Medulla oblongata (tissue), 1 donor: ENCODE measurements around the gene ARL3.

Source experiments
- DNase-seq: peaks from one replicate; pipeline ENCODE4 v3.0.0-alpha.2; 2015; ENCODE audit errors: extremely low spot score

Gene ARL3

DNA sequence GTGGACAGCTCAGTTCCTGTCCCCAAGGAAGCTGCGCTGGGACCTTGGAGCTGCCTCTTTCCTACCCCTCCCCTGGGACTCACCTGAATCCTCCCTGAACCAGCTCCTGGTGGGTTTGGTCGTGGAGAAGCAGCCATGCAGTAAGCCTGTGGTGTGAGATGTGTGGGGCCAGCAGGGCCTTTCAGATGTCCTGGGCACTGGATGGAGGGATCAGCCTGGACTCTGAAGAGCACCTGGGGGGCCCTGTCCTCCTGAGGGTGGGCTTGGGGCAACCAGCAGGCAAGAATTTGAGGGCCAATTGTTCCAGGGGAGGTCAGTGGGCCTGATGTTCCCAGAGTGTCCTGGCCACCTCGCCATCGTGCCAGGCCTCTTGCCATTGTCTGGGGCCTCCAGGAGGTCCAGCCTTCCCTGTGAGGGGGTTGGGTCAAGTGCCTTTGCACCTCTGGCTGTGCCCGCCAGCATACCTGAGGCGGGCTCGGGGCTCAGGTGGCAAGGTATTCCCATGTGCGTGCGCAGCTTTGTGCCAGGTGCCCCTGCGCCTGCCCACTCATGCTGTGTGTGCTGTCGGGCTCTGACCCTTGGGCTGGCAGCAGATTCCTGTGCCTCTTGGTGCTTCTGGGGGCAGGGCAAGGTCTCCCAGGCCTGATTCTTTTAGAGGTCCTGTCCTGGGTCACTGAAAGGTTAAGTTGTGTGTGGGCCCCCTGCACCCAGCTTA, 62.6 kb downstream of the ARL3 start:
- no peak for DNase-seq

DNA sequence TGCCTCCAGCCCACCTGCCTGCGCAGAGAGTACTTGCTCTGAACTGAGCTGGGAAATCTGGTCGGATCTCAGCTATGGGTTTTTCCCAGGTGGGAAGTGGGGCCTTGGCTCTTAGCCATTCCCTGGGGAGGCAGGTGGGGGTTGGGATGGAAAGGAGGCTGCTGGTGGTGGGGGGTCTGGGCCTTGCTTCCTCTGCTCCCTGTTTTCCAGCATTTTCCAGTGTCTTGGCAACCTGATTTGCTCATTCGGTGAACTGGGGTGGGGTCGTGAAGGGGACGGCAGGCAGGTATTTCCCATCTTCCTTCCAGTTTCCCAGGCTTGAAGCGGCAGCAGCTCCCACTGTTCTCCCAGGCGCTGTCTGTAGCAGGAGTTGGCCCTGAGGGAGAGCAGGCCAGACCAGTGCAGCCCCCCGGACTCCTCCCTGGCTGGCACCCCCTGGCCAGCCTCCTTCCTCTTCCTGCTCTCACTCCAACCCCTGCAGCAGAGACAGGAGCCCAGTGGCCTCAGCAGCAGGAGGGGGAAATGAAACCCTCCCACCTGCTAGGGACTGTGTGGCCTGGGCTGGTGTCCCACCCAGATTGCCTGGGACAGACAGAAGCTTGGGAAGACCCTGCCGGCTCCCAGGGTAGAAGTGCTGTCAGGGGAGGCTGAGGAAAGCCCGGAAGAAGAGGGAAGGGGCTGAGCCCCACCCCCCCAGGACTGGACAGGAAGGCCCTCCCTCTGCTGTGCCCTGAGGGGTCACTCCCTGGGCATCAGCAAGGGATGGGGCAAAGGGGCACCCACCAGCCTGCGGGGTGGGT, 63.3 kb downstream of the ARL3 start:
- DNase-seq, result no peak

GRCh38 chr10:102649797-102650654, 64.2 kb downstream of the ARL3 start:
- DNase-seq, result no peak

GRCh38 chr10:102648889-102649796, 65.1 kb downstream of the ARL3 start:
- DNase-seq, result peak; percentile 85

DNA sequence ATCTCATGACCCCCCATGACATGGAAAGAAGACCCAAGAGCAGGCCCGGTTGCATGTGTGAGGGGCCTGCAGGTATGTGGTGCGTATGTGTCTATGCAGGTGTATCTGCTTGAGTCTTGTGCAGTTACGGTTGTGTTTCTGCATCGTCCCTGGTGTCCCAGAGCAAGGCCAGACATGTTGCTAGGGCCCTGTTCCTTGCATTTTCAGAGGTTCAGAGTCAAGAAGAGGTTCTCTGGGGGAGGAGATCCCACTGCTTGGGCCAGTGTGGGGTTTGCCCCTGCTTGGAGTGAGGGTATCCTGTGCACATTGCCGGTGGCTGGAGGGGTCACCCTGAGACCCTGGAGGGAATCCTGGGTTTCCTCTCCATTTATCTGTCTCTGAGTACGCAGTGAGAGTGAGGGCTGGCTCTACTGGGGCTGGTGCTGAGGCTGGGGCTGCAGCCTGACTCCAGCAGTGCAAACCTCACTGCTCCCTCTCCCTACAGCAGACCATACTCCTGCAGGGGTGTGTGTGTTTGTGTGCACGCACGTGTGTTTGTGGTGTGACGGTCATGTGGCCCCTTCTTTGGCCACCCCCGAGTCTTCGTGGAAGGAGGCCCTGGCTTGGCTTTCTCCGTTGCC, 65.8 kb downstream of the ARL3 start:
- DNase-seq, result no peak

GRCh38 chr10:102647443-102648268, 66.5 kb downstream of the ARL3 start:
- DNase-seq, result no peak

DNA sequence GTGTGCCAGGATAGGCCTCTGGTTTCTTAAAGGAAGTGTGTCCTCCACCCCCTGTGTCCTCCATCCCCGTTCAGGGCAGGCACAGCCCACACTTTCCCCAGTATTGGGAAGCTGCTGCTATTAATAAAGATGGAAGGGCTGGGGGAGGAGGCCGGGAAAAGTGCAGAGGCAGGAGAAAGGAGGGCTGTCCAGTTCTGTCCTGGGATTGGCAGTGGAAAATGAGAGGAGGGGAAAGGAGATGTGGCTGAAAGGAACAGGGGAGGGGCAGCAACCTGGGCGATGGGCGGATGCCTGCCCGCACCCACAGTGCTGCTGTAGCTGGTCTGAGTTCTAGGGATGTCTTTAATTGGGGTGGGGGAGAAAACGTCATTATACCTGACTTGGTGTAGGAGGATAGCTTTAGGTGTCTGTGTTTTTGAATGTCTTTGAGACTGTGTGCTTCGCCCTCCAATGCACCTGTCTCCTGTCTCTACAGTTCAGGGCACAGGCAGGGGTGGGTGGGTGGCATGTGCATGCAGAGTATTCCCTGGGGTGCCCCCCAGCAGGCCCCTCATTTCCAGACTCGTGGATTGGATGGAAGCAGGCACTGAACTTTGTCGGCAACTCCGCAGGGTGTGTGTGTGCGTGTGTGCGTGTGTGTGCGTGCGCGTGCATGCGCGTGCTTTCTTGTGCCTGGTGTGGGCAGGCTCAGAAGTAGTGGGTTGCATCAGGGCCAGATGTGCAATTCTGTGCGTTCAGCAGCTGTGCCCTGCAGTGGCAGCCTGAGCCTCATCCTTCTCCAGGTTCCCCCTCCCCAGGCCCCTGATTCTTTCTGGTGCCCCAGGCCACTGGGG, 67.4 kb downstream of the ARL3 start:
- DNase-seq, result peak; percentile 54

DNA sequence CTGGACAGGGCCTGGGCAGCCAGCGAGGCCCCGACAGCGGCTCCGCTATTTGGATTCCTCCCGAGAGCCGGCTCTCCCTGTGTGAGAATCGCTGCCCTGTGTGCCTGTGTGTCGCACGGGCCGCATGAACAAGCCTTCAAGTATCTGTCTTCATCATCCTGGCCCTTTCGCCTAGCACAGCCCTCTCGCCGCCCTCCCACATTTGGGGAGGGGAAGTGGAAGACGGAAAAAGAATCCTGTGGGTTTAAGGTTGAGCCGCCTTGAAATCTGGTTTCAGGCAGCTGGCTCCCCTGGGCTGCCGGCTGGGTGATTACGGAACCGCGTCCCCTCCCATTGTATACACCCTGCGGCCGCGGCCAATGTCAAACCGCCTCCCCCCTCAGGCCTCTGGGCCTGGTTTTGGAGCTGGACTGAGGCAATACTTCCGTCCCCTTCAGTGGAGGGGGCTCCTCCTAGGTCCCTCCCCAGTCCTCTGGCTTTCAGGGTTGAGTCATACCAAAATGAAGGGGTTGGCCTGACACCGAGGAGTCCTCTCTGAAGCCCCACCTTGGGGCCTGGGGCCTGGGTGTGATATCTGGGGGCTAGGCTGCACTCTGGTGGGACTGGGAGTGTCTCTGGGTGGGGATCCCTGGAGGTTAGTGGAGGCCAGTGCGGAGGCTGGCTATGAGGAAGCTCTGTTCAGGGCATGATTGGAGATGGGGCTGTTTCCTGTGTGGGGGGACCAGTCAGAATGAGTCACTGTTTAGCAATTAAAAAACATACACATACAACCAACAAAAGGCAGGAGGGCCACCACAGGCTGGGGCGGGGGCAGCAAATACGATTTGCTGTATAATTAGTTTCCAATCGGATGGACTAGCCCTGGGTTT, 68.2 kb downstream of the ARL3 start:
- DNase-seq, result peak; percentile 75

DNA sequence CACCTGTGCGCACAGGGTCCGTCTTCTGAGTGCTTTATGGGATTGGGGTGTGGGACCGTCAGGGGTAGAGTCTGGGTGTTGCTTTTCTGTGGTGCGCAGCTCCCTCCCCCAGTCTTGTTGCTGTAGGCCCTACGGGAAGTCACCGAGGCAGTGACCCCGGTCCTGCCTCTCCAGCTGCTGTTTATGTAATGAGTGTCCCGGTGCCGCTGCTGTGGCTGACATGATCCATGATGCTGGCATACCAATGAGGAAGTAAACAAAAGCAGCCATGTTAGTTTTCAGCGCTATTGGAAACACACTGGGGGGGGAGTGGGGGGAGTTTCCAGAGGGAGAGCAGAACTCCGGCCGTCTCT, 68.8 kb downstream of the ARL3 start:
- DNase-seq, result peak; percentile 90

DNA sequence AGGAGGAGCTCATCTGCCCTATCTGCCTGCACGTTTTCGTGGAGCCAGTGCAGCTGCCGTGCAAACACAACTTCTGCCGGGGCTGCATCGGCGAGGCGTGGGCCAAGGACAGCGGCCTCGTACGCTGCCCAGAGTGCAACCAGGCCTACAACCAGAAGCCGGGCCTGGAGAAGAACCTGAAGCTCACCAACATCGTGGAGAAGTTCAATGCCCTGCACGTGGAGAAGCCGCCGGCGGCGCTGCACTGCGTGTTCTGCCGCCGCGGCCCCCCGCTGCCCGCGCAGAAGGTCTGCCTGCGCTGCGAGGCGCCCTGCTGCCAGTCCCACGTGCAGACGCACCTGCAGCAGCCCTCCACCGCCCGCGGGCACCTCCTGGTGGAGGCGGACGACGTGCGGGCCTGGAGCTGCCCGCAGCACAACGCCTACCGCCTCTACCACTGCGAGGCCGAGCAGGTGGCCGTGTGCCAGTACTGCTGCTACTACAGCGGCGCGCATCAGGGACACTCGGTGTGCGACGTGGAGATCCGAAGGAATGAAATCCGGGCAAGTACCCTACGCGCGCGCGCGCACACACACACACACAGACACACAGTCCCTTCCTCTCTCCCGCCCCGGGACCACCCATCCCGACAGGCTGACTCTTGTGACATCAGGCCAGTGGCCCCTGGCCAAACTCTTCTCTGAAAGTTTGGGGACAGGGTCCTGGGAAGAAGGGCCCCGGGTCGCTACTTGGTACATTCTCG, 69.4 kb downstream of the ARL3 start:
- DNase-seq, result peak; percentile 75

GRCh38 chr10:102644066-102644645, 70.0 kb downstream of the ARL3 start, which contains the start of gene TRIM8:
TRIM8 (plus strand) TSS chr10:102644479; CDS start chr10:102644618, 139 bp downstream.
- no peak for DNase-seq

- DNase-seq, result peak; percentile 92
Measured at GRCh38 chr10:102643336-102644065, 70.7 kb downstream of the ARL3 start.

DNA sequence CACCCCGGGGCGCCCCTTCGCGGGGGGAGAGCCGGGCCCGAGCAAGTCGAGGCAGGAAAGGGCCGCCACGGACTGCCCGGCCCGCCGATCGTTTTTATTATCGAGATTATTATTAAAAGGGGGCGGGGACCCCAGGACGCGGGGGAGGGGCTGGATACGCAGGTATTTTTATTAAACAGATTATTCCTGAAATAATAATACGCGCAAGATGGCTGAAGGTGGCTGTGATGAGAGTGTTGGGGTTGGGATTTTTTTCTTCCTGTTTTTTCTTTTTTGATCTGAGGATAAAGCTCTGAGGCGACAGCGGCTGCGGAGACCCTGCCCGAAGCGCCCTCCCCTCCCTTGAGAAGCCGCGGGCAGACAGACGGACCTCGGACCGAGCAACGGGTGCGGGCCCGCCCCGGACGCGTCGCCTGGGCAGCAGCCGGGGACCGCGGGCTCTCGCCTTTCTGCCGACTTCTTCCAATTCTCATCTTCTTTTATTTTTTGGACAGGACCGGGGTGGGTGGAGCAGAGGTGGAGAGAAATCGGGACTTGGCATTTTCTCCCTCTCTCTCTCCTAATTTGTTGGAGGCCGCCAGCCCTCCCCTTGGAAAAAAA, 71.4 kb downstream of the ARL3 start:
- DNase-seq, result peak; percentile 62

GRCh38 chr10:102641880-102642735, 72.1 kb downstream of the ARL3 start:
- DNase-seq, result peak; percentile 99

GRCh38 chr10:102641402-102641801, 72.8 kb downstream of the ARL3 start:
- DNase-seq, result no peak
